ENCODE measurements around the gene RHOXF1.
"Not testable (repeated sequence)": the region's sequence is repeated elsewhere in the genome, so short reads cannot be mapped to it uniquely, and the experiment has no call there.

Gene RHOXF1

DNA sequence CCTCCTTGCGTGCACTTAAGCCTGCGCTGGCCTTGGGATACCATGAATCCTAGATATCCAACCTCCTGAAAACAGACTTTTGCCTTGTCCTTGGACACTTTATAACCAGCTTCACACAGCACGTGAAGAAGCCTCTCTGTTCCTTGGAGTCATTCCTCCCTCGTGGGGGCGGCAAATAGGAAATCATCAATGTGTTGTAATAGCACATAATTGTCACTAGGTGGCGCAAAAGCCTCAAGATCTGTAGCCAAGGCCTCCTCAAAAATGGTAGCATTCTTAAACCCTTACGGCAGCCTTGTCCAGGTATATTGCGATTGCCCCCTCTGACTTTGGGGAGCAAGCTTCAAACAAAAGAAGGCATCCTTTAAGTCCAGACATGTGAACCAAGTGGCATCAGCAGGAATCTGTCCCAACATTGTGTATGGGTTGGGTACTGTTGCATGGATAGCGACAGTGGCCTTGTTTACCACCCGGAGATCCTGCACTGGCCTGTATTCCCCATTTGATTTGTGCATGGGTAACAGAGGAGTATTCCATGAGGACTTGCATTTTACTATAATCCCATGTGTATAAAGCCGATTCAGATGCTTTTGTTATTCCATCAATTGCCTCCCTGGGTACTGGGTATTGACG lies 30.0 kb downstream of the RHOXF1 start:
- DNase-seq = not testable (repeated sequence)

GRCh38 chrX:120077590-120077989 lies 38.1 kb downstream of the RHOXF1 start, which contains the start of gene RHOXF2B:
TSS of gene RHOXF2B (minus strand) at chrX:120077690. CDS start at chrX:120077552, 138 bp downstream.
- not testable (repeated sequence) for DNase-seq

DNA sequence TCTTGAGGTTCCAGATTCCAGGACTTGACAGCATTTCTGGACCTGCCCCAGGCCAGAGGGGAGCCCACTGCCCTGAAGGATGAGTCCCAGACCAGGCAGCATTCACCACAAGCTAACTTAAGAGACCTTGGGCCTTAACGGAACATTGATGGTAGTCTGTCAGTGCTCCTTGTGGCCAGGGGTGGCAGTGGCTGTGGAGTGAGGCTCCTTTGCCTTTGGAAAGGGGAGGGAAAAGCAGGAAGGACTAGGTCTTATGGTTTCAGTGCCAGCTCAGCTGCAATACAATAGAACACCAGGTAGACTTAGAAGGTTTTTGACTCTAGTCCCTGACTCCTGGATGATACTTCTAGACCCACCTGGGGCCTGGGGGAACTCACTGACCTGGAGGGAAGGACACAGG lies 49.5 kb downstream of the RHOXF1 start:
- DNase-seq = not testable (repeated sequence)

Data from fibroblast of skin of abdomen (primary cell).